Measurements from ENCODE around the gene RIPOR2.

DNA sequence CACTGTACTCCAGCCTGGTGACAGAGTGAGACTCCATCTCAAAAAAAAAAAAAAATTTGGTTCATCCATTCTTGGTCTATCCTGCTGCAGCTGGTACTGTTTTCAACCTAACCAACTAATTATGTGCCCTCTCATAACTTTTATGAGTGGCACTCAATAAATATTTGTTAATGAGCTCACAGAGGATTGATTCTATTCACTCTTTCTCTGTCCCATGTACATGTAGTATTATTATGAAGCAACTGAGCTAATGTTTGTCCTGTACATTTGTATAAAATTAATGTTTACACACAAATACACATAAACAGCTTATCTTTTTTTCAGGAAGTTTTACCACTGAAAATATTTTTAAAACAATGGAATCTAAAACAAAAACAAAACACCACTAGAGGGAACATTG lies 10.1 kb downstream of the RIPOR2 start:
- TF ChIP-seq, protein P1, sequence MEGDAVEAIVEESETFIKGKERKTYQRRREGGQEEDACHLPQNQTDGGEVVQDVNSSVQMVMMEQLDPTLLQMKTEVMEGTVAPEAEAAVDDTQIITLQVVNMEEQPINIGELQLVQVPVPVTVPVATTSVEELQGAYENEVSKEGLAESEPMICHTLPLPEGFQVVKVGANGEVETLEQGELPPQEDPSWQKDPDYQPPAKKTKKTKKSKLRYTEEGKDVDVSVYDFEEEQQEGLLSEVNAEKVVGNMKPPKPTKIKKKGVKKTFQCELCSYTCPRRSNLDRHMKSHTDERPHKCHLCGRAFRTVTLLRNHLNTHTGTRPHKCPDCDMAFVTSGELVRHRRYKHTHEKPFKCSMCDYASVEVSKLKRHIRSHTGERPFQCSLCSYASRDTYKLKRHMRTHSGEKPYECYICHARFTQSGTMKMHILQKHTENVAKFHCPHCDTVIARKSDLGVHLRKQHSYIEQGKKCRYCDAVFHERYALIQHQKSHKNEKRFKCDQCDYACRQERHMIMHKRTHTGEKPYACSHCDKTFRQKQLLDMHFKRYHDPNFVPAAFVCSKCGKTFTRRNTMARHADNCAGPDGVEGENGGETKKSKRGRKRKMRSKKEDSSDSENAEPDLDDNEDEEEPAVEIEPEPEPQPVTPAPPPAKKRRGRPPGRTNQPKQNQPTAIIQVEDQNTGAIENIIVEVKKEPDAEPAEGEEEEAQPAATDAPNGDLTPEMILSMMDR (IDR thresholded peaks at IDR 0.05; ENCODE audit: low read depth, low read length): no peak
- TF ChIP-seq POLR2A (IDR thresholded peaks at IDR 0.05; ENCODE audit: extremely low read depth, insufficient read length) (no peak), MYC (IDR thresholded peaks at IDR 0.05; ENCODE audit: low read depth, low read length) (no peak)
